K562 (cell line): ENCODE results near the gene ZNF12. TPM values are rescaled to one million over a fixed set of nuclear protein-coding genes. Genes with fewer than 3 reads are reported as not detected.

ENCODE experiments used
- CAMTA2 ChIP-seq: fragments of 250-450 bp; sonication (Bioruptor Pico); conservative IDR thresholded peaks from 2 replicates; pipeline ENCODE4 v1.5.1; 2022
- CBX3 ChIP-seq, 2 experiments: IDR thresholded peaks; 1 replicate in 1 of 2; 2 replicates in 1 of 2; pipeline ENCODE4 v1.6.1; 2012; ENCODE audit warnings: inconsistent platforms in 2 of 2, low read length in 2 of 2, borderline replicate concordance in 1 of 2, control low read depth in 1 of 2
- CHD1 ChIP-seq: fragments of 200-600 bp; sonication (generic); IDR thresholded peaks from one replicate; pipeline ENCODE4 v1.6.1; 2012; ENCODE audit warnings: mild to moderate bottlenecking, moderate library complexity, low read length, inconsistent platforms
- CTCFL ChIP-seq: IDR thresholded peaks from 2 replicates; pipeline ENCODE4 v1.6.1; 2011; ENCODE audit warnings: borderline replicate concordance, low read depth, mild to moderate bottlenecking, moderate library complexity, low read length; ENCODE audit not compliant: insufficient read depth, poor library complexity, severe bottlenecking
- ESRRA ChIP-seq: fragments of 450-650 bp; IDR thresholded peaks from 2 replicates; pipeline ENCODE4 v1.6.1; 2014; ENCODE audit warnings: low read depth, mild to moderate bottlenecking, moderate library complexity, borderline replicate concordance
- FOSL1 ChIP-seq: fragments of 200-800 bp; sonication (Bioruptor generic); conservative IDR thresholded peaks from 2 replicates; pipeline ENCODE4 v1.6.1; 2016; ENCODE audit warnings: missing genetic modification characterization, missing compliant biosample characterization
- HNRNPK ChIP-seq: fragments of 200-400 bp; formaldehyde crosslinking; IDR thresholded peaks from one replicate; pipeline ENCODE4 v1.6.1; 2018; ENCODE audit warnings: mild to moderate bottlenecking, low read depth, low read length; ENCODE audit not compliant: poor library complexity, severe bottlenecking
- HNRNPLL ChIP-seq: fragments of 200-400 bp; formaldehyde crosslinking; IDR thresholded peaks from 2 replicates; pipeline ENCODE4 v1.6.1; 2017; ENCODE audit warnings: low read length, low read depth, mild to moderate bottlenecking; ENCODE audit not compliant: poor library complexity, severe bottlenecking
- MBD2 ChIP-seq: sonication (generic); IDR thresholded peaks from 2 replicates; pipeline ENCODE4 v1.6.1; 2016; ENCODE audit warnings: low read depth, borderline replicate concordance
- MTA3 ChIP-seq: fragments of 450-650 bp; formaldehyde crosslinking; IDR thresholded peaks from 2 replicates; pipeline ENCODE4 v1.6.1; 2017; ENCODE audit warnings: mild to moderate bottlenecking, borderline replicate concordance
- MYC ChIP-seq, 2 experiments: fragments of 250-450 bp in 1 of 2; sonication (Bioruptor Pico) in 1 of 2; IDR thresholded peaks; 2 replicates each; pipeline versions ENCODE4 v1.5.1 to v1.6.1; 2012 to 2021; ENCODE audit warnings: low read depth in 2 of 2, borderline replicate concordance in 1 of 2, improper control_type of control experiment in 1 of 2, low read length in 1 of 2, mild to moderate bottlenecking in 1 of 2, moderate library complexity in 1 of 2
- NCOR1 ChIP-seq: fragments of 450-650 bp; IDR thresholded peaks from 2 replicates; pipeline ENCODE4 v1.6.1; 2016; ENCODE audit warnings: mild to moderate bottlenecking, moderate library complexity
- POLR2AphosphoS5 ChIP-seq: IDR thresholded peaks from 2 replicates; pipeline ENCODE4 v1.6.1; 2011; ENCODE audit warnings: mild to moderate bottlenecking, low read depth, low read length, moderate library complexity; ENCODE audit not compliant: control insufficient read depth, insufficient read depth
- SPI1 ChIP-seq: IDR thresholded peaks from 2 replicates; pipeline ENCODE4 v1.6.1; 2011; ENCODE audit warnings: low read depth, low read length, control low read depth, borderline replicate concordance
- TAF1 ChIP-seq: IDR thresholded peaks from 2 replicates; pipeline ENCODE4 v1.6.1; 2011; ENCODE audit warnings: mild to moderate bottlenecking, low read length, moderate library complexity; ENCODE audit not compliant: insufficient read depth, control insufficient read depth, severe bottlenecking; ENCODE audit errors: extremely low read depth
- TFAP4 ChIP-seq: sonication (generic); formaldehyde crosslinking; IDR thresholded peaks from 2 replicates; pipeline ENCODE4 v1.8.0; 2022; ENCODE audit warnings: missing genetic modification reagents, mild to moderate bottlenecking, moderate library complexity, borderline replicate concordance
- ZNF518B ChIP-seq: fragments of 250-450 bp; sonication (Bioruptor Pico); IDR thresholded peaks from 2 replicates; pipeline ENCODE4 v1.5.0; 2021; ENCODE audit warnings: mild to moderate bottlenecking, moderate library complexity
- polyA plus RNA-seq, 8 experiments: library from polyadenylated mRNA; depleted of rRNA in 4 of 8; stranded (reverse) in 5 of 8; unstranded in 3 of 8; fragments of >200 nt; fragmentation: Nextera tagmentation in 2 of 8; fragmentation: Illumina TruSeq in 1 of 8; extraction: Ambion mirVana in 2 of 8; extraction: Trizol in 1 of 8; gene quantifications; 2 replicates each; pipeline versions ENCODE4 v1.2.1 to v1.2.3, GENCODE V29; 2011 to 2014; ENCODE audit warnings: inconsistent platforms in 1 of 8, missing spikeins in 1 of 8
- total RNA-seq, 7 experiments: library from RNA; depleted of rRNA in 6 of 7; stranded (reverse); fragments of >200 nt in 6 of 7; fragmentation: Illumina TruSeq in 2 of 7; extraction: Trizol in 2 of 7; gene quantifications; 2 replicates each; pipeline versions ENCODE4 v1.2.1 to v1.2.3, GENCODE V29; 2011 to 2021; ENCODE audit warnings: low replicate concordance in 1 of 7

The ZNF12 gene
- total and polyA plus RNA-seq, 9 of the 15 experiments (the other 6 are each of a cell fraction or from before 2014, with no cell fraction given): 5.8 to 32.3 (median 18.9) TPM

- TF ChIP-seq CBX3 (IDR thresholded peaks at IDR 0.05; ENCODE audit: borderline replicate concordance in 1 of 2, low read length in 2 of 2) (peak in 1 of 2 experiments; percentile 54; a peak in 2 of 3 replicates), ESRRA (peak; percentile 33; the same call in 1 of the 2 replicates), ZNF518B (CRISPR knock-in tag) (no peak), FOSL1 (tag) (0 out of 2 replicates have a peak, but pooled peaks have one; percentile 17), HNRNPK (no peak), NCOR1 (peak; percentile 78), CAMTA2 (no peak), HNRNPLL (peak; percentile 67), TAF1 (peak; percentile 73), MBD2 (peak; percentile 37; the same call in 1 of the 2 replicates), MTA3 (peak; percentile 14; the same call in 1 of the 2 replicates), SPI1 (no peak), CHD1 (peak; percentile 46), POLR2AphosphoS5 (peak; percentile 55; the same call in 1 of the 2 replicates), MYC (IDR thresholded peaks at IDR 0.05; ENCODE audit: low read depth, low read length) (peak; percentile 81), MYC (CRISPR knock-in tag; IDR thresholded peaks at IDR 0.05; ENCODE audit: borderline replicate concordance, low read depth) (no peak), CTCFL (peak; percentile 18), TFAP4 (peak; percentile 23; the same call in 1 of the 2 replicates)
Measured at GRCh38 chr7:6729492-6730342, 23.0 kb upstream of the ZNF12 start (continued).
